DOHH2 (cell line): ENCODE results near the gene SPECC1L.
"Not testable (repeated sequence)": the region's sequence is repeated elsewhere in the genome, so short reads cannot be mapped to it uniquely, and the experiment has no call there.

Experiments used
- H3F3A ChIP-seq: fragments of 200-600 bp; sonication (generic), shearing (Covaris generic); 2 replicates; pipeline ENCODE4 v1.6.0; 2016; ENCODE audit warnings: antibody characterized with exemption, mild to moderate bottlenecking; ENCODE audit not compliant: control insufficient read depth, insufficient read depth
- H3K27ac ChIP-seq: fragments of 200-600 bp; sonication (generic); 2 replicates; pipeline ENCODE4 v1.5.1; 2014; ENCODE audit warnings: low read depth, mild to moderate bottlenecking, low read length, moderate library complexity
- H3K27me3 ChIP-seq: fragments of 200-600 bp; sonication (generic); 2 replicates; pipeline ENCODE4 v1.6.1; 2014; ENCODE audit warnings: mild to moderate bottlenecking, low read length, mixed read lengths; ENCODE audit not compliant: control insufficient read depth
- H3K36me3 ChIP-seq: fragments of 200-600 bp; sonication (generic); 2 replicates; pipeline ENCODE4 v1.6.1; 2014; ENCODE audit warnings: mild to moderate bottlenecking, low read length, moderate library complexity, mixed read lengths; ENCODE audit not compliant: control insufficient read depth
- H3K4me1 ChIP-seq: fragments of 200-600 bp; sonication (generic); 2 replicates; pipeline ENCODE4 v1.6.1; 2014; ENCODE audit warnings: mild to moderate bottlenecking, low read length, mixed read lengths; ENCODE audit not compliant: control insufficient read depth
- H3K4me2 ChIP-seq: fragments of 200-600 bp; sonication (generic); 2 replicates; pipeline ENCODE4 v1.6.0; 2014; ENCODE audit warnings: mild to moderate bottlenecking, low read length, moderate library complexity
- H3K4me3 ChIP-seq: fragments of 200-600 bp; sonication (generic); 2 replicates; pipeline ENCODE4 v1.5.1; 2014; ENCODE audit warnings: mild to moderate bottlenecking, low read length, mixed read lengths
- H3K79me2 ChIP-seq: fragments of 200-600 bp; sonication (generic); 2 replicates; pipeline ENCODE4 v1.6.1; 2014; ENCODE audit warnings: mild to moderate bottlenecking, low read length, mixed read lengths; ENCODE audit not compliant: control insufficient read depth
- H3K9me2 ChIP-seq: fragments of 200-600 bp; sonication (generic); replicated peaks from 2 replicates; pipeline ENCODE4 v1.6.1; 2014; ENCODE audit warnings: mild to moderate bottlenecking, low read length, mixed read lengths; ENCODE audit not compliant: control insufficient read depth
- H3K9me3 ChIP-seq: fragments of 200-600 bp; sonication (generic); 2 replicates; pipeline ENCODE4 v1.6.1; 2014; ENCODE audit warnings: antibody characterized with exemption, low read length, mixed read lengths; ENCODE audit not compliant: control insufficient read depth, insufficient read depth
- H4K20me1 ChIP-seq: fragments of 200-600 bp; sonication (generic); 2 replicates; pipeline ENCODE4 v1.6.0; 2014; ENCODE audit warnings: low read depth, mild to moderate bottlenecking, antibody characterized with exemption, low read length, moderate library complexity; ENCODE audit not compliant: control insufficient read depth, insufficient read depth
- CTCF ChIP-seq: fragments of 200-600 bp; sonication (generic); IDR thresholded peaks from one replicate; pipeline ENCODE4 v1.5.1; 2014; ENCODE audit warnings: antibody characterized with exemption, mild to moderate bottlenecking, low read depth, low read length; ENCODE audit not compliant: poor library complexity, severe bottlenecking
- EZH2phosphoT487 ChIP-seq: fragments of 200-600 bp; sonication (generic); IDR thresholded peaks from 2 replicates; pipeline ENCODE4 v1.6.1; 2017; ENCODE audit warnings: borderline replicate concordance, mild to moderate bottlenecking, antibody characterized with exemption, low read length, moderate library complexity, mixed read lengths

Gene SPECC1L

GRCh38 chr22:24305260-24305692 is 34.6 kb downstream of the SPECC1L start:
- Histone ChIP-seq H3K27ac (no peak overlapping the region), H3K27me3 (no peaks in the 10 kb centered on the region), H3F3A (no peaks in the 10 kb centered on the region), H3K79me2 (peaks cover 90% of the 10 kb centered on the region), H3K4me1 (peaks cover 4% of the 10 kb centered on the region), H3K4me2 (no peak overlapping the region), H3K9me2 (no peaks in the 10 kb centered on the region), H3K9me3 (no peaks in the 10 kb centered on the region), H4K20me1 (0 out of 2 replicates have a peak, but pooled peaks cover 4% of the 10 kb centered on the region), H3K4me3 (no peak overlapping the region), H3K36me3 (peaks cover 72% of the 10 kb centered on the region)
- TF ChIP-seq CTCF: no peak

- Histone ChIP-seq H3F3A (no peaks in the 10 kb centered on the region; the same call in 1 of the 2 replicates), H3K4me1 (peaks cover 11% of the 10 kb centered on the region), H3K36me3 (peaks cover 81% of the 10 kb centered on the region), H3K4me3 (no peak overlapping the region), H3K27ac (no peak overlapping the region), H3K4me2 (no peak overlapping the region), H3K79me2 (peaks cover 63% of the 10 kb centered on the region), H3K9me2 (no peaks in the 10 kb centered on the region), H4K20me1 (no peaks in the 10 kb centered on the region), H3K9me3 (no peaks in the 10 kb centered on the region), H3K27me3 (no peaks in the 10 kb centered on the region)
- TF ChIP-seq EZH2phosphoT487 (no peak), CTCF (no peak)
Observed at GRCh38 chr22:24310969-24311368, 40.3 kb downstream of the SPECC1L start.

GRCh38 chr22:24315367-24315966 is 44.8 kb downstream of the SPECC1L start:
- TF ChIP-seq CTCF: no peak
- TF ChIP-seq EZH2phosphoT487: no peak
- Histone ChIP-seq H3K27me3 (no peaks in the 10 kb centered on the region), H3K9me2 (no peaks in the 10 kb centered on the region), H3K4me1 (peaks cover 11% of the 10 kb centered on the region), H3K4me3 (no peak overlapping the region), H3K27ac (no peak overlapping the region), H3K9me3 (no peaks in the 10 kb centered on the region), H3K4me2 (no peak overlapping the region), H3K79me2 (peaks cover 25% of the 10 kb centered on the region), H3K36me3 (peaks cover 59% of the 10 kb centered on the region), H3F3A (no peaks in the 10 kb centered on the region; the same call in 1 of the 2 replicates), H4K20me1 (no peaks in the 10 kb centered on the region)

- Histone ChIP-seq H3K4me1 (peaks cover 11% of the 10 kb centered on the region), H3K36me3 (peaks cover 61% of the 10 kb centered on the region), H3K79me2 (peaks cover 21% of the 10 kb centered on the region)
- H3F3A ChIP-seq, H3K9me2 ChIP-seq, H4K20me1 ChIP-seq, H3K27ac ChIP-seq, H3K4me3 ChIP-seq, H3K27me3 ChIP-seq, H3K4me2 ChIP-seq, H3K9me3 ChIP-seq: not testable (repeated sequence)
Observed at GRCh38 chr22:24316264-24316663, 45.6 kb downstream of the SPECC1L start.

GRCh38 chr22:24317511-24317910 is 46.9 kb downstream of the SPECC1L start:
- H3K27ac ChIP-seq, H3K4me3 ChIP-seq, H3F3A ChIP-seq, H3K27me3 ChIP-seq, H4K20me1 ChIP-seq, H3K9me2 ChIP-seq, H3K9me3 ChIP-seq, H3K4me2 ChIP-seq: not testable (repeated sequence)
- Histone ChIP-seq H3K4me1 (peaks cover 11% of the 10 kb centered on the region), H3K36me3 (peaks cover 64% of the 10 kb centered on the region), H3K79me2 (peaks cover 14% of the 10 kb centered on the region)
